GM12875 (cell line): ENCODE results near the gene NNT.

ENCODE experiments used
- H3K4me3 ChIP-seq: one replicate; pipeline ENCODE4 v1.5.1; 2011; ENCODE audit warnings: low read depth, low read length, control low read depth
- CTCF ChIP-seq: IDR thresholded peaks from 2 replicates; pipeline ENCODE4 v1.5.1; 2011; ENCODE audit warnings: low read depth, mild to moderate bottlenecking, control low read depth, inconsistent platforms, low read length, moderate library complexity, borderline replicate concordance; ENCODE audit not compliant: insufficient read depth

The NNT gene

GRCh38 chr5:43648499-43649124 is 45.6 kb downstream of the NNT start:
- H3K4me3 ChIP-seq: no peak overlapping the region
- TF ChIP-seq CTCF: no peak

DNA sequence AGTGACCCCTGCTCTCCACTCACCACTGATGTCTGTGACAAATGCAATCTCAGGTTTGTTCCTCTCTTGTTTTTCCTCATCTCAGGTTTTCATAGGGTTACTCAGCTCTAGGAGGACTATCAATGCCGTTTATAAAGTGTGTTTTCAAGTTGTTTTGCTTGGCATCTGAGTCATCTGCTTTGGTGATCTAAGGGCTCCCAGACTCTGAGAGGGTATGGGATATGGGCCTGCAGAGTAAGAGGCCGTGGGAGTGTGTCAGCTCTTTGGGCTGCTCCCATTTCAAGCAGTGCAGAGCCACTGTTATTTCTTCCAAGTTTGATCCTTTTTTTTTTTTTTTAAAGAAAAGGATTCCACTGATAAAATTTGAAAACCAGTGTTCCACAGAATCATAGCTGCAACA is 46.3 kb downstream of the NNT start:
- no peak overlapping the region for H3K4me3 ChIP-seq
- TF ChIP-seq CTCF: no peak

DNA sequence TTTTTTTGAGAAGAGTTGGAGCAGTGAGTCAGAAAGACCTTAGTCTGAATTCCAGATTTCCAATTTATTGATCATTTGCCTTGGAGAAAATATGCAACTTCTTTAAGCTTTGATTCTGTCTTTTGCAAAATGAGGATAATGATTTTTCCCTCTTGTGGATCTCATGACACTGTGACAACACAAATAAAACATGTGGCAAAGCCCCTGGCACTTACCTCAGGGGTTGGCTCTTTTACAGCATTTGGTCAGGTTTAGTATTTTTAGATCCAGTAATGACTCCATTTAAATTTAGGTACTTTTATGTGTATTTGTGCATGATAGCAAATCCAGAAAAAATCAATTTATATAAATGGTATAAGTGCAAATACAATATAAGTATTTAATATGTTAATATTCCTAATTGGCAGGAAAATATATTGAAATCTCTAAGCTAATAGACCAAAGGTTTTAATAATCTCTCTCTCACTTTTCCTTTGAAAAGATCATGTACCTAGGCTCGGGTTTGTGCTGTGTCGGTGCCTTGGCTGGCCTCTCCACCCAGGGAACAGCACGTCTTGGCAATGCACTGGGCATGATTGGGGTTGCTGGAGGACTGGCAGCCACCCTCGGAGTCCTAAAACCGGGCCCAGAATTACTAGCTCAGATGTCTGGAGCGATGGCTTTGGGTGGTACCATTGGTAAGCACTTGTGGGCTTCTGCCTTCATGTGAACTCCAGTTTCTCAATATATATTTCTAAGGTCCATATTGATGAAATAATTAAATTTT is 49.7 kb downstream of the NNT start:
- no peak overlapping the region for H3K4me3 ChIP-seq
- TF ChIP-seq CTCF: no peak

DNA sequence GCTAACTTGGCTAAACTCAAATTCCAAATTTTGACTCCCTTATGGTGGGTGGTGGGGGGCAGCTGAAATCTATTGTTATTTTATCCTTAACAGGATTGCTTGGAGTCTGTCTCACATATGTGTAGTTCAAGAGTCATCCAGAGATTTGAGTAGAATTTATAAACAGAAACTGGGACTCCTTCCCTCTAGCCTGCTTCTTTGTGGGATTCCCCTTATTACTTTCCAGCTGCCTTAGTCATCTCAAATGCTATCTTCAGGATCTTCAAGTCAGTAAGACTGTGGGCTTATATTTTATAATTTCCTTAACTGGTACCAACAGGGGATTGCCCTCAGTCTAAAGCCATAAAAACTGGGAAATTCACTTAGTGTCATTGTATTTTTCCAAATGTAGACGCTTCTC is 55.5 kb downstream of the NNT start:
- no peak overlapping the region for H3K4me3 ChIP-seq
- TF ChIP-seq CTCF: no peak

GRCh38 chr5:43659075-43659474 is 56.1 kb downstream of the NNT start:
- H3K4me3 ChIP-seq: no peak overlapping the region
- TF ChIP-seq CTCF: no peak

- TF ChIP-seq CTCF: no peak
- H3K4me3 ChIP-seq: no peak overlapping the region
Observed at GRCh38 chr5:43661102-43661501, 58.1 kb downstream of the NNT start.

DNA sequence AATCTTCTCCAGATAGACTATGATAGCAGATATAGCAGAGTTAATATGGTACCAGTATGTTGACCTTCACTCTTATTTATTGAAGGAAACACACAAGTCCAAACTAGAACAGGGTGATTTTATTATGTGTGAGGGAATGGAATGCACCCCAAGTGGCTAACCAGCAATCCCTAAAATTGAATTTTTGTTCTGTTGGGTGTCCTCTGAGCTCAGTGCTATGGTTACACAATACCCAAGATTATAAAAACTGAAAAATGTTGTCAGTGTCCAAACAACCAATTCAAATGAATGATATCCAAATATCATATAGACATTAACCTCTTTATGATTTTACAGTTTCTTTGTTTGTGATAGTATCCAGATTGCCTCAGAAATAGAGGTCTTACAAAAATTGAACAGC is 60.9 kb downstream of the NNT start:
- TF ChIP-seq CTCF: no peak
- H3K4me3 ChIP-seq: no peak overlapping the region
